ENCODE results near the gene ARID1B.

- TF ChIP-seq, protein P1, sequence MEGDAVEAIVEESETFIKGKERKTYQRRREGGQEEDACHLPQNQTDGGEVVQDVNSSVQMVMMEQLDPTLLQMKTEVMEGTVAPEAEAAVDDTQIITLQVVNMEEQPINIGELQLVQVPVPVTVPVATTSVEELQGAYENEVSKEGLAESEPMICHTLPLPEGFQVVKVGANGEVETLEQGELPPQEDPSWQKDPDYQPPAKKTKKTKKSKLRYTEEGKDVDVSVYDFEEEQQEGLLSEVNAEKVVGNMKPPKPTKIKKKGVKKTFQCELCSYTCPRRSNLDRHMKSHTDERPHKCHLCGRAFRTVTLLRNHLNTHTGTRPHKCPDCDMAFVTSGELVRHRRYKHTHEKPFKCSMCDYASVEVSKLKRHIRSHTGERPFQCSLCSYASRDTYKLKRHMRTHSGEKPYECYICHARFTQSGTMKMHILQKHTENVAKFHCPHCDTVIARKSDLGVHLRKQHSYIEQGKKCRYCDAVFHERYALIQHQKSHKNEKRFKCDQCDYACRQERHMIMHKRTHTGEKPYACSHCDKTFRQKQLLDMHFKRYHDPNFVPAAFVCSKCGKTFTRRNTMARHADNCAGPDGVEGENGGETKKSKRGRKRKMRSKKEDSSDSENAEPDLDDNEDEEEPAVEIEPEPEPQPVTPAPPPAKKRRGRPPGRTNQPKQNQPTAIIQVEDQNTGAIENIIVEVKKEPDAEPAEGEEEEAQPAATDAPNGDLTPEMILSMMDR (IDR thresholded peaks at IDR 0.05) = no peak
- no peak for TF ChIP-seq POLR2A (IDR thresholded peaks at IDR 0.05)
Measured at GRCh38 chr6:156828280-156828703, 51.1 kb downstream of the ARID1B start.
